Epithelial cell of proximal tubule (primary cell): Measurements from ENCODE around the gene ZNF407. TPM values are rescaled to one million over a fixed set of nuclear protein-coding genes. Genes with fewer than 3 reads are reported as not detected.

Experiments
- DNase-seq: peaks from one replicate; pipeline ENCODE4 v3.0.0-alpha.2; 2011; ENCODE audit warnings: low read depth
- H3K4me3 ChIP-seq: 2 replicates; pipeline ENCODE4 v1.5.1; 2011; ENCODE audit warnings: low read depth, mild to moderate bottlenecking, low read length
- CTCF ChIP-seq: conservative IDR thresholded peaks from 2 replicates; pipeline ENCODE4 v1.5.1; 2012; ENCODE audit warnings: low read depth, mild to moderate bottlenecking, low read length
- total RNA-seq: library from RNA; depleted of rRNA; stranded (reverse); fragments of >200 nt; gene quantifications from 2 replicates; pipeline ENCODE4 v1.2.3, GENCODE V29; 2015

ZNF407 gene
- total RNA-seq, 1 donor from 2014 or later: 3.0 TPM

GRCh38 chr18:74994502-74995418 is 397.1 kb downstream of the ZNF407 start:
- DNase-seq: no peak
- no peak overlapping the region for H3K4me3 ChIP-seq
- TF ChIP-seq CTCF: no peak

DNA sequence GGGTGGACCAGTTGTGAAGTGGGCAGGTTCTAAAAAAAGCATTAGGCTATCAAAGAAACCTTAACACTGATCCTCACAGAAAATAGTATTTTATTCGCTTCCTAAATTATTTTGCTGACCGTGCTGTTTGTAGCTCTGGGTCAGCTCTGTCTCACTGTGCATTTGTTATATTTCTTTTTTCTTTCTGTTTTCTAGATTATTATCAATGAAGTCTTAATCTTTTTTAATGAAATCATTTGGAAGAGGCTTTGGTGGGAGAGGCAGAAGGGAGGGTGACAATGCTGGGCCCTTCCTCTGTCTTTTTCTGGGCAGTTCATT is 397.7 kb downstream of the ZNF407 start:
- H3K4me3 ChIP-seq: no peak overlapping the region
- no peak for DNase-seq
- no peak for TF ChIP-seq CTCF

DNA sequence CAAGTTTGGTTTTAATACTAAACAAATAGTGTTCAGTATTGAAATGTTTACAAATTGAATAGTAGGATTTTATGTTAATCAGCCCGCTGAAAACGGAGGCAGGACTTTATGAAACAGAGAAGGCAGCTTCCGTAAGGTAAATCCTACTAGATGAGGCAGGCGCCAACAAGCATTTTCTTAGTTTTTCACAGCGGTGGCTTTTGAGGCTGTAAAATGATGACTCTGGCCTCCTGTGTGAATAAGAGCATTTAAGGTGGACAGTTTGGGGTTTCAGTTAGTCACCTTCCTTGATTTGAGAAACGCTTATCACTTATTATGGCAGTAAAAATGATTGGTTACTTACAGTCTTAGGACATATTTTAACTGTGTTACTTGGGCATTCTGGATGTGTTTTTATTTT is 398.4 kb downstream of the ZNF407 start:
- no peak for TF ChIP-seq CTCF
- DNase-seq: no peak

DNA sequence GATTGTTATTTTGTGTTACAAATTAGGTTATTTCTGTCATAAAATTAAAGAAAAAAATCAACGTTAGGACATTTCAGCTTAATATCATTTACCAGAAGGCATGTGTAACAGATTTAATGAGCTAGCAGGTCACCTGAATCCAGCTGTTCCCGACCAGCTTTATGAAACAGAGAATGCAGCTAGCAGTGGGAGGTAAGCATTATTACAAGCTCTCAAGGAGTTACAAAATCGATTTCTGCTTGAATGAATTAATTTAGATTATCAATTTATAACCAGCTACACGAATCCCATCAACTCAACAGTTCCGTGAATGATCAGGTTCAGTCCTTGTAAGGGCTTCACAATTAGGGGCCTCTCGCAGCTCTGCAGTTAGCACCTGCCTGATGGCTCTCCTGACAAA is 399.3 kb downstream of the ZNF407 start:
- no peak for TF ChIP-seq CTCF
- no peak overlapping the region for H3K4me3 ChIP-seq
- no peak for DNase-seq

More for the DNA sequence above, 398.4 kb downstream of the ZNF407 start:
- H3K4me3 ChIP-seq: no peak overlapping the region

- no peak overlapping the region for H3K4me3 ChIP-seq
- no peak for DNase-seq
- TF ChIP-seq CTCF: no peak
Observed at GRCh38 chr18:75000920-75001319, 403.2 kb downstream of the ZNF407 start.

DNA sequence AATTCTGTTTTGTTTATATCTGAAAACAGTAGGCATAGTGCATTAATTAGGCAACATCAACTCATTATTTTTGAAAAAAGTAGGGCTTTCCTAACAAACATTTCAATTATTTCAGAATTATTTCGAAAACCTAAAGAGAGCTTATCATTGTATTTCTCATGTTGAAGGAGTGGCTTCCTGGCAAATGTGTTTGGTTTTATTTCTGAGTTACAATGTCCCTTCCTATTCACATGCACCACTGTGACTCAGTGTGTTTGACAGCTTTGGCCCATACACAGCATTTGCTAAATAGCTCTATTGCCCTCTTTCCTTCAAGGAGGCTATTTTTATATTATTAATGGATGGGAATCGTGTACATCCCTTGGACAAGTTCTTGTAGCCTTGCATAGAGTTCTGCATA is 405.4 kb downstream of the ZNF407 start:
- TF ChIP-seq CTCF: no peak
- no peak overlapping the region for H3K4me3 ChIP-seq
- DNase-seq: no peak
